Stimulated activated CD4-positive, alpha-beta T cell treated with anti-CD3 and anti-CD28 coated beads, Interleukin-4, amount 100 ng/mL, for 1 hour (primary cell): ENCODE measurements around the gene FBXO39.
A peak's percentile ranks its signal among the peaks of the same experiment; 100 is the strongest.
"Not testable (repeated sequence)": the region's sequence is repeated elsewhere in the genome, so short reads cannot be mapped to it uniquely, and the experiment has no call there.

Source experiments
- DNase-seq: peaks from one replicate; pipeline ENCODE4 v3.0.0-alpha.2; 2020

The FBXO39 gene

DNA sequence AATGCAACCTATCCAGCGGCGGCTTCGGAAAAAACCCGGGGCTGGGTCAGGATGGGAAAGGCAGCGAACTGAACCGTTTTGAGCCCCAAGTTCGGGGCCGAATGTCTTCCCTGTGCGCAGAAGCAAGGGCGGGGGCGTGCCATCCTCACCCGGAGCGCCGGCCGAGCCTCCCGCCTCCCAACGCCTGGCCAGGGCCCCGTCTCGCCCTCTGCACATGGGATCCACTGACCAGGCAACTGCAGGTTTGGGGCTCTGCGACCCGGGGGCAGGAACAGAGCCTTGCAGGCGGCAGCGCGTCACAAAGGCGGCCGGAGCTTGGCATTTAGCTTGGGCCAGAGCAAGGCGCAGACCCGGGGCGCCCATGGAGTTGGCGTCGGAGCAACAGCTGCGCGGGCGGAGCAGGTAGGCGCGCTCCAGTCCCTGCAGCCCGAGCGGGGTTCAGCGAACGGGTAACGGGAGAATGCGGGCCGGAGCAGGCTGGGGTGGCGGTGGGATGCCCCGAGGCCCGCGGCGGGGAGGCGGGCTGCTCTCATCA is at the start of gene FBXO39:
Gene FBXO39 (plus strand): TSS at position 345 of the 535 bp plus-strand sequence. CDS start 3,654 bp downstream, outside the sequence.
- no peak for DNase-seq

DNA sequence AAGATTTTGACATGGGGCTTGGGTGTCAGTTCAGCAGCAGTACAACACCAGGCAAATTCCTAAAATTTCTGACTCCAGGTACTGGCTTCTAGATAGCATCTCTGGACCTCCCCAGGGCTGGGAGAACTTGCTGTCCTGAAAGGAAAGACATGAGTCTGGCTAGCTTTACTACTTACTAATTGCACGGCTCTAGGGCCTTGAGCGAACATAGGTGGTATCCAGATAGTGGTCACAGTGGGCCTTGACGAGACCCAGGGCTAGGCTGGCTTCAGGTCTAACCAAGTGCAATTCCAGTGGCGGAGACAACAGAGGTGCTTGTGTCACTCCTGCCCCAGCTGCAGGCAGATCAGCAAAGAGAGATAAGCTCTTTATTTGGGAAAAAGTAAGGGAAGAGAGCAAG is 46.5 kb upstream of the FBXO39 start:
- no peak for DNase-seq

DNA sequence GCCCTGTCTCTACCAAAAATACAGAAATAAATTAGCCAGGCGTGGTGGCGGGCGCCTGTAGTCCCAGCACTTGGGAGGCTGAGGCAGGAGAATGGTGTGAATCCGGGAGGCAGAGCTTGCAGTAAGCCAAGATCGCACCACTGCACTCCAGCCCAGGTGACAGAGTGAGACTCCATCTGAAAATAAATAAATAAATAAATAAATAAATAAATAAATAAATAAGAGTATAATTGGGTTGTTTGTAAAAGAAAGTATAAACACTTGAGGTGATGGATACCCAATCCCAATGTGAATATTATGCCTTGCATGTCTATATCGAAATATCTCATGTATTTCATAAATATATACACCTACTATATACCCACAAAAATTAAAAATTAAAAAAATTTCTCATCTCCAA is 29.4 kb upstream of the FBXO39 start:
- DNase-seq: not testable (repeated sequence)

DNA sequence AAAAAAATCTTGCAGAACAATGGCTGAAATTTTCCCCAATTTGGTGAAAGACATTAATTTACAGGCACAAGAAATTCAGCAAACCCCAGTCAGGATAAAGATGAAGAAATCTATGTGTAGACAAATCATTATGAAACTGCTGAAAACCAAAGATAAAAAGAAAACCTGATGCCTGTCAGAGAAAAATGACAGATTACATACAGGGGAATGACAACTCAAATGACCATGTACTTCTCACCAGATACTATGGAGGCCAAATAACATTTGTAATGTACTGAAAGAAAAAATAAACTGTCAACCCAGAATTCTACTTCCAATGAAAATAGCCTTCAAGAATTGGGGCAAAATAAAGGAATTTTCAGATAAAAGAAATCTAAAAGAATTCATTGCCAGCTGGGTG is 27.4 kb upstream of the FBXO39 start:
- no peak for DNase-seq

DNA sequence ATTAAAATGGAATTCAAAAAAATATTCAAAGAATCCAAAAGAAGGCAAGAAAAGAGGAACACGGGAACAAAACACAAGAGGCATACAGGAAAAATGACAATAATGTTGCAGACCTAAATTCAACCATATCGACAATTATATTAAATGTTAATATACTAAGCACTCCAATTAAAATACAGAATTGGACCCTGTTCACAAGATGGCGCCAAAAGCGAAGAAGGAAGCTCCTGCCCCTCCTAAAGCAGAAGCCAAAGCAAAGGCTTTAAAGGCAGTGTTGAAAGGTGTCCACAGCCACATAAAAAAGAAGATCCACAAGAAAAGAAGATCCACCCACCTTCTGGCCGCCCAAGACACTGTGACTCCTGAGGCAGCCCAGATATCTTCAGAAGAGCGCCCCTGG is 26.5 kb upstream of the FBXO39 start:
- DNase-seq: no peak

DNA sequence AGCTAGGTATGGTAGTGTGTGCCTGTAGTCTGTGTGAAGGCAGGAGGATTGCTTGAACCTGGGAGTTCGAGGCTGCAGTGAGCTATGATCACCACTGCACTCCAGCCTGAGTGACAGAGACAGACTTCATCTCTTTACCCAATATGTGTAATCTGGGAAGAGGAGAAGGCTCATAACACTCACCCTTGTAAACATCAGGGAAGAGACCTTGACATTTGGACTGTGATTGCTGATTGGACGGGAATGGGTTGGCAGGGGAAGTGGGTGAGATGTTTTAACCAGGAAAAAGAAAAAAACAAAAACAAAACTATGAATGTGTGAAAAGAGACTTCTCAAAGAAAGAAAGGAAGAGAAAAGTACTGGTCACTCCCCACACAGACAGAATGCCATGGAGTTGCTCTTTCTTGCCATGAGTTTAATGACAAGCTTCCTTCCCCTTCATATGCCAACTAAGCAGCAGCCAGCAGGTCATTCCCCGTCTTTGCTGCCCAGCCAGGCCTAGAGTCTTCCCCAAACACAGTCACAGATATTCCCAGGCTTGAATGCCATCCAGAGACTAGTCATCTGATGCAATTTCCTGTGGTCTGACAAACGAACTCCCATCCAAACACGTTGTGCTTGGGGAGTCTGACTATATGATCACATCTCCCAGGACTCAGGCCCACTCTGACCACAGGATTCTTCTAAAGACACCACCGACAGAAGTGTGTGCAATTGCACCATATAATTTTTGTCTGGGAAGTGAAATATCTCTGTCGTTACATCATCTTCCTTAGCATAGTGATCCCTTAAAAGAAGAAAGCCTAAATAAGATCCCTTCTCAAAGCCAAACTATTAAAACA is 23.7 kb upstream of the FBXO39 start:
- no peak for DNase-seq

DNA sequence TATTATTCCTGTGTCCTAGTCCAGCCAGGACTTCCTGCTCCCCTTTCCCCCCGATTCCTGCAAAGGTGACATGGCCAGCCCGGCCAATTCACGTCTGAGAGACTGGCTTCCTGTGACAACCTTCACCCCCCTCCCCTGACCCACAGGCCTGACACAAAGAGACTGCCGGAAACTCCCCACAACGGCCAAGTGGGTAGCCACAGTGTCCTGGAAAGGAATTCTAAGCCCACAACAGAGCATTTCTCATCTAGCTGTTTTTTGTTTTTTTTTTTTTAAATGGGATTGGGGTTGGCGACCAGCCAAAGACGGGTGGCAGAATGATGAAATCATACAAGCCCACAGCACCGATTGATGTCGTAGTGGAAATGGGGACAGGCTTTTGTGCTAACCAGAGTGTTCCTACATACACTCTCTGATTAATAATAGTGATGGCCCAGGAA is 23.0 kb upstream of the FBXO39 start:
- DNase-seq: peak; percentile 34

DNA sequence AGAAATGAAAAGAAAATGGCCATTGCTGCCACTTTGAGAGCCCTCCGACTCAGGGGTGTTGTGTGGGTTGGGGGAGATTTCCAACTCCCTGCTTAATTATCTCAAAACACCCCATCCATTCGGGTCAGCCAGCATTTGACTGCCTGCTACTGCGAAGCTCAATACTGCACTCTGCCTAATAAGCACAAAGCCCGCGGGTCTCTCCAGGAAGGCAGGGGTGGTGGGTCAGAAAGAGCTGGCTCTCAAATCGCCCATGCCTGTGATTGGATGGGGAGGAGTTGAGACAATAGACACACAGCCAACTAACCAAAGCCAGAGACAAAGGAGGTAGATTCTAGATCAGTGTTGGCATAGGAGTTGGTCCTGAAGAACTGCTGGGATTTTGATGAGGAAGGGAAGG is 22.5 kb upstream of the FBXO39 start:
- DNase-seq: no peak

DNA sequence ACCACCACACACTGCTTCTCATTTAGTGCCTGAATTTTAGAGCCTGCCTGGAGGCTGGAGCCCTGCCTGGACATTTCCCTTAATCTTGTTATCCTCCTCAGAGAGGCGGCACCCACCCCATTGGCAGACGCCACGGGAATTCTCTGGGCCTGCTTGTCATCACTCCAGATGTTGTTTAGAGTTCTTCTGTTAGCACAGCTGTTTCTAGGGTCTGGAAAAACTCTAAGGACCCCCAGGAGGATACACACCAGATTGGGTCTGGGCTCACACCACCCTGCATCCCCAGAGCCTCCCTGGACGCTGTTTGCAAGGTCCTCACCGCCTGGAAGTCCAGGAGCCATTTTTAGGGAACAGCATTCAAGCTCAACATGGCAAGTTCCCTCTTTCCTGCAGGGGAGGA is 20.7 kb upstream of the FBXO39 start:
- no peak for DNase-seq

DNA sequence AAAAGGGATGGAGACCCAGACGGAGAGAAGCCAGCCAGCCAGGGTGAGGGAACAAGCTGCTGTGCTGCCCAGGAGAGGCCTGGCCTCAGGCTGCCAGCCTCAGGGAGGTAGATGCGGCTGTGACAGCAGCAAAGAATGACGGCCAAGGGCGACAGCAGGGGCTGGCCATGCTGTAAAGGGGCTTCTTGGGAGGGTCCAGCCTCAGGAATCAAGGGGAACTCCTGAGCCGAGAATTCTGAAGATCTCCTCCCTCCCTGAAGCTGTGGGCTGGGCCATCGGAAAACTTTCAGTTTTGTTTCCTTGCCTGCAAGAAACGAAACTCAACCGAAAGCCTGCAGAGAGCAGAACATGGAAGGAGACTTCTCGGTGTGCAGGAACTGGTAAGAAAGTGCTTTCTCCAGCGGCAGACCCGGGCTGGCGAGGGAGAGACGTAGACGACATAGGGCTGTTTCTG is 20.3 kb upstream of the FBXO39 start, which contains the start of gene XAF1:
Gene XAF1 (plus strand): TSS at position 316 of the 454 bp plus-strand sequence. CDS start 33 bp downstream, at position 349.
- peak; percentile 23 for DNase-seq

DNA sequence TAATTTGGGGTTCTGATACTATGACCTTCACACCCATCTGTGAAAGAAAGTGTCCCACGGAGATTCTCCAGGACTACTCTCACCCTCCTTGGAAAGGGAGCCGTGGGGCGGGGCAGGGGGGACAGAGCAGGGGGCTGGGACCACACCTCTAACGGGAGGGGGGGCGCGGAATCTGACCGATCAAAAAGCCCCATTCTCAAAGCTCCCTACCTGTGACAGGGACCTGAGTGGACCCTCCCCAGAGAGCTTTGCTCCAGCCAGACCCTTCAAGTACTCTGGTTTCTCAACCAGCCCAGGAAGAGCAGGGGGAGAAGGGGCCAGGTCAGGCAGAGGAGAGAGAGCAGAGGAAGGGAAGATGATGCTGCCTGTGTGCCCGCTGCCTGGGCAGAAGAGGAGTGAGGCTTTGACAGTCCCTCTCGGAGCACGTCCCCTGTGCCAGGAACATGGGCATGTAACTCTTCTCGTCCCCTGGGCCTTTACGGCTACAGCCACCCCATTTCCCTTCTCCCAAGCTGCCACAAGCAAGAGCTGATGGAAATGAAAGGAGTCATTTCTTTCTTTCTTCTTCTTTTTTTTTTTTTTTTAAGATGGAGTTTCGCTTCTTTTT is 19.5 kb upstream of the FBXO39 start:
- peak; percentile 8 for DNase-seq

DNA sequence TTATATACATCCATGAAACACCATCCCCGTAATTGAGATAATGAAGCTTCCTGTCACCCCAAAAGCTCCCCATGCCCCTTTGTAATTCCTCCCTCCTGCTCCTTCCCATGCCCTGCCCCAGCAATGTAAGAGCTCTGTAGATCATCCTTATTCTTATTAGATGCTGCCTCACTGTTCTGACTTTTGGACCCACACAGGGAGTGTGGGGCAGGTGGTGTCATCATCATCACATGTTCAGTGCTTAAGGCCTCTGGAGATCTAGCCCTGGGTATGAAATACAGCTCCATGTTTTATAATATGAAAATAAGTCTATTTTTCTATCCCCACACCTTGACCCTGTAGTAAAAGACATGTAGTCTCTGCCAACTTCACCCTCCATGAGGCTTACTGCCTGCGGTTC is 18.3 kb upstream of the FBXO39 start:
- no peak for DNase-seq

DNA sequence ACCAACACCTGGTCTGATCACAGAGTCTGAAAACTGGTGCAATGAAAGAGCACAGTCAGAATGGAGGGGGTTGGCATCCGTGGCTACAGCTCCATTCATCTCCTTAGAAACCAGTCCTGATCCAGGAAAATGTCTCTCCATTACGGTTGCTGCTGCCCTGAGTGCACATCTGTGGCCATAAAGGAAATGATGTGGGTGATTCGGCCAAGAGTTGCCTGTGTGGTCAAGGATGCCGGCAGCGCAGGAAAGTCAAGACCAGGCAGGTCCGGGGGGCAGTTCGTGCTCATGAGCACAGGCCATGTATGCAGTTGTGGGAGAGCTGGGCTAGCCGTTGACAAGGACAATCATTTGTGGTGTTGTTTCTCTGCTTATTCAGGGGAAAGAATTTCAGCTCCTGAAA is 14.2 kb upstream of the FBXO39 start:
- no peak for DNase-seq

DNA sequence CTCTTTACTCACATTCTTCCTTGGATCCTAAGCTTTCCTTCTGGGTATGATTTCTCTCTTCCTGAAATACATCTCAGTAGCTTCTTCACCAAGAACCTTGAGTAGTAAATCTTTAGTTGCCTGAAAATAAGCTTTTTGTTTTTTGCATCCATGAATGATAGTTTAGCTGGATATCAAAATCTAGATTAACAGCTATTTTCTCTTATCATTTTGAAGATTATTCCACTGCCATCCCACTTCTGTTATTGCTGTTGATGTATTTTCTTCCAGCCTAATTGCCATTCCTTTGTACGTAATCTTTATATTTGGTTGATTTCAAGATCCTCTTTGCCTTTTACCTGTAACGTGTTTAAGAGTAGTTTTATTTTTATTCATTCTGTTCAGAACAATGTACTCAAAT is 7.6 kb upstream of the FBXO39 start:
- DNase-seq: no peak

DNA sequence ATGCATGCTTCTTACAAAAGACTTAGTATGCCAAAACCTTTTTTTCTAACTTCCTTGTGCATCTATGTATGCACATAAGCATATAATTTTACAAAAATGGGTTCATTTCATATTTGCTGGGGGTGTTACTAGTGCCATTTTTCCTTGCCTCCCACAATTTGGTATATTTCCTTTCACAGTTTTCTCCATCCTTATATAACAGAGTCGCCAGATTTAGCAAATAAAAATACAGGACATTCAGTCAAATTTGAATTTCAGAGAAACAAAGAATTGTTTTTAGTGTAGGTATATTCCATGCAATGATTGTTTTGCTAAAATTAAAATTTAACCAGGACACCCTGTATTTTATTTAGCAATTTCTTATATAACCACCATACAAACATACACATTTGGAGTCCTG is 4.0 kb upstream of the FBXO39 start:
- DNase-seq: no peak

DNA sequence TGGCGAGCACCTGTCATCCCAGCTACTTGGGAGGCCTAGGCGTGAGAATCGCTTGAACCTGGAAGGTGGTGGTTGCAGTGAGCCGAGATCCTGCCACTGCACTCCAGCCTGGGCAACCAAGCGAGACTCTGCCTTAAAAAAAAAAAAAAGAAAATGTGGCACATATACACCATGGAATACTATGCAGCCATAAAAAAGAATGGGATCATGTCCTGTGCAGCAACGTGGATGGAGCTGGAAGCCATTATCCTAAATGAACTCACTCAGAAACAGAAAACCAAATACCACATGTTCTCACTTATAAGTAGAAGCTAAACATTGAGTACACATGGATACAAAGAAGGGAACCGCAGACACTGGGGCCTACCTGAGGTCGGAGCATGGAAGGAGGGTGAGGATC is 1.1 kb upstream of the FBXO39 start:
- DNase-seq: not testable (repeated sequence)

DNA sequence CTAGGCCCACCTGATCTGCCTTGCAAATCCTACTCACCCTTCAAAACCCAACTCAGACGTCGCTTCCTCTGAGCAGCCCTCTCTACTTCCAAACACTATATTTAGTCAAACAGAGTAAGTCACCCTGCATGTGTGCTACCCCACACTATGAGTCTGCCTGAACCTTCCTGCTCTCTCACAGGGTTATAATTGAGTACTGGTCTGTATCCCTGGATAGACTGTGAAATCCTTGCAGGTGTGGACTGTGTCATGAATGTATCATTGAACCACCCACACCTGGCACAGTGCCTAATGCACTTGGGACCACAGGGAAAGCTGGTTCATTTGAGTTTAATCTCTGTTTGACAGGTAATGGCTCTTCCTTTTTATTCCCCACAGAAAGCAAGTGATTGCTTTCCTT is 3.4 kb downstream of the FBXO39 start:
- no peak for DNase-seq

DNA sequence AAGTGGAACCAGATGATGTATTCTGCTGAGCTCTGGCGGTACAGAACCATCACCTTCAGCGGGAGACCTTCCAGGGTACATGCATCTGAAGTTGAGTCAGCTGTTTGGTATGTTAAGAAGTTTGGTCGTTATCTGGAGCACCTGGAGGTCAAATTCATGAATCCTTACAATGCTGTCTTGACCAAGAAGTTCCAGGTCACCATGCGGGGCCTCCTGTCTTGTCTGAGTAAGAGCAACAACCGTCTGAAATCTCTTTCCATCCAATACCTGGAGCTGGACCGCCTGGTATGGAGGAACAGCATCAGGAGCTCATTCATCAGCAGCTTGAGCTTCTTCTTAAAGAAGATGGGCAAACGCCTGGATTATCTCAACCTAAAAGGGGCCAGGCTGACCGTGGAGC is 4.0 kb downstream of the FBXO39 start:
- no peak for DNase-seq

DNA sequence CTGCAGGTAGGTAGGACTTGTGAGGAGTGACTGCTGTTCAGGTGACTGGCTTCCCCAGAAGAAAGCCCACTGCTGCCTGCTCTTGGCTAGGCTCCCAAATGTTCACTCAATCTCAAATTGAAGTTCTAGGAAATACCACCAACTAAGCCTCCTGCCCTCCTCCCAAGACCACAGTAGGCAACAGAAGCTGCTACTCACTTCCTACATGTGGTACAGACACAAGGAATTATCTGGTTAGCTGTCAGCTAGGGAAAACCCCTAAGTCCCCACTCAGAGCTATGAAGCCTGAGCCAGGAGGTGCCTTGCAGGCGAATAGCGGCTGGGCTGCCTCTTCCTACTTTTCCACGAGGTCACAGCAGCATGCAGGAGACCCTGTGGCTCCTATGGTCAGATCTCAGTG is 4.9 kb downstream of the FBXO39 start:
- DNase-seq: no peak

DNA sequence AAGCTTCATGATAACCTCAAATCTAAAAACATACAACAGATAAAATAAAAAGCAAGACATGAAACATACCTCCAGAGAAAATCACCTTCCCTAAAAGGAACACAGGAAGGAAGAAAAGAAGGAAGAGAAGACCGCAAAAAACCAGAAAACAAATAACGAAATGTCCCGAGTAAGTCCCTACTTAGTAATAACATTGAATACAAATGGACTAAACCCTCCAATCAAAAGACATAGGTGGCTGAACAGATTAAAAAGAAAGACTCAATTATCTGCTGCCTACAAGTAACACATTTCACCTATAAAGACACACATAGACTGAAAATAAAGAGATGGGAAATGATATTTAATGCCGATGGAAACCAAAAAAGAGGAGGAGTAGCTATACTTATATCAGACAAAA is 6.2 kb downstream of the FBXO39 start:
- DNase-seq: no peak

DNA sequence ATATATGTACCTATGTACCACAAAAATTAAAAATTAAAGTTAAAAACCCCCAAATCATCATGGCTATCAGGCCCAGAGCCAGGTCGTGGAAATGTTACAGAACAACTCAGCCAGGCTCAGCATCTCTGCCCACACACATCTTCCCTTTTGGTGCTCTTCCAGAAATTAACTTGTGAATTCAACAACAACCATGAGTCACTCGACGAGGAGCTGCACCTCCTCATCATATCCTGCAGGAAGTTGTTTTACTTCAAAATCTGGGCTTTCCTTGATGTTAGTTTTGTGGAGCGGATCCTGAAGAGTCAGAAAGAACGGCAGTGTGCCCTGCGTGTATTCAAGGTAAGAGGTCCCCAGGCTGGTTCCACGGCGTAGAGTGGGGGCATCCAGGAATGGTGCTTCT is 10.6 kb downstream of the FBXO39 start:
- no peak for DNase-seq

DNA sequence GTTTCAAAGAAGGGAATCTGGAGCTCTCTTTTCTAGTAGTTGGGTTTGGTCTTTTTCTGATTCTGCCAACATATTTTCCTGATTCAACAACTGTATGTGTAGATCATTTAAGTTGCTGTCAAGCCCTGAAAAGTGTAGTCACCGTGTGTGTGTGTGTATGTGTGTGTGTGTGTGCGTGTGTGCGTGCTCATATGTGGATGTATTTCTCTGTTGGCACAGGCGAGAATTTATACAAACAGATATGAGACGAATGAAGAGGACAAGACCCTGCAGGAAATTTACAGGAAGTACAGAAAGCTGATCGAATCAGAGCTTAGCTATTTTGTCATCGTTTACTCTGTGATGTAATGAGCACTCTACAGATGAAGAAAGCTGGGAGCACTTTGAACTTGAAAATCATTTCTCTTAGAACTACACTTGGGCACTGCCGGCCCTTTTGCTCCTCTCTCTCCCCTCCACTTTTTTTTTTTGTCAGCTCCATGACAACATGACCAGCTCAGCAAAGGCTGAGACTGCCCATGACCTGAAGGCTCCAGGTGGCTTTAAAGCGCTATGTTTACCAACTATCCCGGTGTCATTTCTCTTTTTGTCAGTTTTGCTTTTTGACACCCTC is 11.2 kb downstream of the FBXO39 start:
- no peak for DNase-seq

DNA sequence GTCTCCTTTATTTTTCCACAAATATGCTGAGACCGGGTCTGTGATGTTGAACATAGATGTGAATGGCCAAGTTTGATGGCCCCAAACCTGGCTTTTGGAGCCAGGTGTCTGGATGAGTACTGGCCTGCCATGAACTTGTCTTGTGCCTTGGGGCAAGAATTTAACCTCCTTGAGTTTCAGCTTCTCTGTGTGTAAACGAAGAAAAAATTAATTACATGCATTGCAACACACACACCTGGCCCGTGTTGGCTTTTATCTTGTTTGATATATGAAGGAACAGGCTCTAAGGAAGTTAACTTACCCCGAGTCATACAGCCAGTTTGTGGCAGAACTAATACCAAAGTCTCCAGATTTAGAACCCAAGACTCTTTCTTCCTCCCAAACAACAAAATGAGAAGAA is 13.1 kb downstream of the FBXO39 start:
- no peak for DNase-seq
